NB4 (cell line): Measurements from ENCODE around the gene KRTAP2-2.
"Not testable (repeated sequence)": the region's sequence is repeated elsewhere in the genome, so short reads cannot be mapped to it uniquely, and the experiment has no call there.

Experiments used
- DNase-seq: peaks from one replicate; pipeline ENCODE4 v3.0.0; 2010; ENCODE audit warnings: low read depth
- H3K4me3 ChIP-seq: one replicate; pipeline ENCODE4 v1.5.1; 2011; ENCODE audit warnings: mild to moderate bottlenecking, low read depth, low read length, moderate library complexity
- CTCF ChIP-seq: IDR thresholded peaks from one replicate; pipeline ENCODE4 v1.5.1; 2012; ENCODE audit warnings: low read depth, low read length
- MAX ChIP-seq: IDR thresholded peaks from 2 replicates; pipeline ENCODE4 v1.6.1; 2011; ENCODE audit warnings: low read depth, low read length
- MYC ChIP-seq: IDR thresholded peaks from 2 replicates; pipeline ENCODE4 v1.6.1; 2011; ENCODE audit warnings: low read depth, low read length
- POLR2A ChIP-seq: IDR thresholded peaks from 2 replicates; pipeline ENCODE4 v1.6.1; 2011; ENCODE audit warnings: mild to moderate bottlenecking; ENCODE audit not compliant: insufficient read length; ENCODE audit errors: extremely low read depth

KRTAP2-2 gene

GRCh38 chr17:41037853-41038350 lies 17.1 kb downstream of the KRTAP2-2 start:
- TF ChIP-seq MAX (no peak), MYC (no peak), POLR2A (no peak)
- no peak overlapping the region for H3K4me3 ChIP-seq
- no peak for DNase-seq

GRCh38 chr17:41034346-41034935 lies 20.6 kb downstream of the KRTAP2-2 start, which contains the start of gene KRTAP1-3:
TSS of gene KRTAP1-3 (minus strand) at chr17:41034874. CDS start at chr17:41034821, 53 bp downstream.
- H3K4me3 ChIP-seq, DNase-seq: not testable (repeated sequence)

GRCh38 chr17:41029633-41030245 lies 25.3 kb downstream of the KRTAP2-2 start, which contains the start of gene KRTAP1-4:
TSS of gene KRTAP1-4 (minus strand) at chr17:41030195. CDS start at chr17:41030078, 117 bp downstream.
- no peak for TF ChIP-seq MYC
- TF ChIP-seq CTCF = no peak
- TF ChIP-seq MAX = no peak
- TF ChIP-seq POLR2A = no peak
- no peak for DNase-seq
- no peak within 1 kb of the TSS for H3K4me3 ChIP-seq

GRCh38 chr17:41026715-41027471 lies 28.1 kb downstream of the KRTAP2-2 start, which contains the start of gene KRTAP1-5:
TSS of gene KRTAP1-5 (minus strand) at chr17:41027208. CDS start at chr17:41027155, 53 bp downstream.
- H3K4me3 ChIP-seq = no peak within 1 kb of the TSS
- TF ChIP-seq CTCF = no peak
- TF ChIP-seq MAX = no peak
- TF ChIP-seq POLR2A = no peak
- TF ChIP-seq MYC = no peak
- DNase-seq = no peak

GRCh38 chr17:41024697-41025096 lies 30.3 kb downstream of the KRTAP2-2 start:
- TF ChIP-seq MAX (no peak), MYC (no peak), POLR2A (no peak), CTCF (no peak)
- H3K4me3 ChIP-seq = no peak overlapping the region
- peak; percentile 1 for DNase-seq

GRCh38 chr17:41020336-41020735 lies 34.7 kb downstream of the KRTAP2-2 start:
- TF ChIP-seq CTCF = no peak
- TF ChIP-seq POLR2A = no peak
- TF ChIP-seq MYC = no peak
- no peak for TF ChIP-seq MAX
- H3K4me3 ChIP-seq = no peak overlapping the region
- DNase-seq = no peak
